ENCODE data around the gene CENPC. TPM values are rescaled to one million over a fixed set of nuclear protein-coding genes. Genes with fewer than 3 reads are reported as not detected.

Gene CENPC
- total and polyA plus RNA-seq, 2 of the 4 experiments (the other 2 are of a cell fraction) = 4.2 to 6.6 TPM

DNA sequence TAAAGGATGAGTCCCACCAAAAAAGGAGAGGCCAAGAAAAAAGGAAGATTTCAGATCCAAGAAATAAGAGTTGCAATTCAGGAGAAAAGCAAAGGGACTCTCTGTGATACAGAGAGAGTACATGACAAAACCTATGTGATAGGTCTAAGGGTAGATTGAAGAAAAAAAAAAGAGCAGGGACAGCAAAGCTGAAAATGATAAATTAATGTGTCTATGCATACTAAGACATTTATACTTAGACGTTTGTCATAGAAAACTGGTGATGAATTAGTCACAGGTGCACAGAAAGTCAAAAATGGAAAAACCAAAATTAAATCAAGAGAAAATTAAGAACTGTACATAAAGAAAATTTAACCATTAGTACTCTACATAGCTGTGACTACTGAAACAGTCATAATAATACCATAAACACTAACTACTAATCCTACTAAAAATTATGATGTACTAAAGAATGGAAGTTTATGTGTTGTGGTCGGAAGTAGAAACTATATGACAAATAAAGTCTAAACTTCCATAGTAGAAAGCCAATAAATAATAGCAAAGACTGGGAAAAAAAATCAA, 9.9 kb downstream of the CENPC start:
- H3K36me3 ChIP-seq (ENCODE audit: control insufficient read depth, insufficient read depth, low read length) = peaks cover 25% of the 10 kb centered on the region
- H4K8ac ChIP-seq (ENCODE audit: low read depth in 2 of 2, low read length in 2 of 2) = no peak overlapping the region
- H2AK9ac ChIP-seq (replicated peaks; ENCODE audit: low read depth, low read length, poor library complexity) = no peak overlapping the region
- H3K23ac ChIP-seq (ENCODE audit: low read depth, low read length) = no peak overlapping the region
- H2AFZ ChIP-seq (replicated peaks; ENCODE audit: low read length, poor library complexity) = no peak overlapping the region
- no peak for TF ChIP-seq NFE2L2 (IDR thresholded peaks at IDR 0.05; ENCODE audit: low read depth, low read length)
- TF ChIP-seq RCOR1 (IDR thresholded peaks at IDR 0.05; ENCODE audit: insufficient replicate concordance, low read length) = no peak
- no peak for TF ChIP-seq RAD21 (IDR thresholded peaks at IDR 0.05; ENCODE audit: low read length)
- TF ChIP-seq, protein P1, sequence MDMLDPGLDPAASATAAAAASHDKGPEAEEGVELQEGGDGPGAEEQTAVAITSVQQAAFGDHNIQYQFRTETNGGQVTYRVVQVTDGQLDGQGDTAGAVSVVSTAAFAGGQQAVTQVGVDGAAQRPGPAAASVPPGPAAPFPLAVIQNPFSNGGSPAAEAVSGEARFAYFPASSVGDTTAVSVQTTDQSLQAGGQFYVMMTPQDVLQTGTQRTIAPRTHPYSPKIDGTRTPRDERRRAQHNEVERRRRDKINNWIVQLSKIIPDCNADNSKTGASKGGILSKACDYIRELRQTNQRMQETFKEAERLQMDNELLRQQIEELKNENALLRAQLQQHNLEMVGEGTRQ (IDR thresholded peaks at IDR 0.05; ENCODE audit: low read depth, low read length) = no peak
- TF ChIP-seq POLR2A (IDR thresholded peaks at IDR 0.05; ENCODE audit: low read depth, low read length) = no peak
- no peak for TF ChIP-seq CEBPB (IDR thresholded peaks at IDR 0.05; ENCODE audit: low read depth, low read length)
- TF ChIP-seq SMC3 (IDR thresholded peaks at IDR 0.05; ENCODE audit: low read depth, low read length) = no peak
- TF ChIP-seq RFX5 (IDR thresholded peaks at IDR 0.05; ENCODE audit: low read depth, low read length) = no peak
- TF ChIP-seq BHLHE40 (IDR thresholded peaks at IDR 0.05; ENCODE audit: low read depth, low read length) = no peak
- TF ChIP-seq, protein P2, sequence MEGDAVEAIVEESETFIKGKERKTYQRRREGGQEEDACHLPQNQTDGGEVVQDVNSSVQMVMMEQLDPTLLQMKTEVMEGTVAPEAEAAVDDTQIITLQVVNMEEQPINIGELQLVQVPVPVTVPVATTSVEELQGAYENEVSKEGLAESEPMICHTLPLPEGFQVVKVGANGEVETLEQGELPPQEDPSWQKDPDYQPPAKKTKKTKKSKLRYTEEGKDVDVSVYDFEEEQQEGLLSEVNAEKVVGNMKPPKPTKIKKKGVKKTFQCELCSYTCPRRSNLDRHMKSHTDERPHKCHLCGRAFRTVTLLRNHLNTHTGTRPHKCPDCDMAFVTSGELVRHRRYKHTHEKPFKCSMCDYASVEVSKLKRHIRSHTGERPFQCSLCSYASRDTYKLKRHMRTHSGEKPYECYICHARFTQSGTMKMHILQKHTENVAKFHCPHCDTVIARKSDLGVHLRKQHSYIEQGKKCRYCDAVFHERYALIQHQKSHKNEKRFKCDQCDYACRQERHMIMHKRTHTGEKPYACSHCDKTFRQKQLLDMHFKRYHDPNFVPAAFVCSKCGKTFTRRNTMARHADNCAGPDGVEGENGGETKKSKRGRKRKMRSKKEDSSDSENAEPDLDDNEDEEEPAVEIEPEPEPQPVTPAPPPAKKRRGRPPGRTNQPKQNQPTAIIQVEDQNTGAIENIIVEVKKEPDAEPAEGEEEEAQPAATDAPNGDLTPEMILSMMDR (conservative IDR thresholded peaks at IDR 0.05; ENCODE audit: low read depth, low read length) = no peak
- no peak for TF ChIP-seq MAZ (IDR thresholded peaks at IDR 0.05; ENCODE audit: borderline replicate concordance, low read depth, low read length)
- no peak for TF ChIP-seq MXI1 (IDR thresholded peaks at IDR 0.05; ENCODE audit: borderline replicate concordance, low read depth, low read length)
- TF ChIP-seq, protein P3, sequence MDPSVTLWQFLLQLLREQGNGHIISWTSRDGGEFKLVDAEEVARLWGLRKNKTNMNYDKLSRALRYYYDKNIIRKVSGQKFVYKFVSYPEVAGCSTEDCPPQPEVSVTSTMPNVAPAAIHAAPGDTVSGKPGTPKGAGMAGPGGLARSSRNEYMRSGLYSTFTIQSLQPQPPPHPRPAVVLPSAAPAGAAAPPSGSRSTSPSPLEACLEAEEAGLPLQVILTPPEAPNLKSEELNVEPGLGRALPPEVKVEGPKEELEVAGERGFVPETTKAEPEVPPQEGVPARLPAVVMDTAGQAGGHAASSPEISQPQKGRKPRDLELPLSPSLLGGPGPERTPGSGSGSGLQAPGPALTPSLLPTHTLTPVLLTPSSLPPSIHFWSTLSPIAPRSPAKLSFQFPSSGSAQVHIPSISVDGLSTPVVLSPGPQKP (IDR thresholded peaks at IDR 0.05; ENCODE audit: borderline replicate concordance, low read depth, low read length) = no peak
- TF ChIP-seq CHD1 (IDR thresholded peaks at IDR 0.05; ENCODE audit: low read depth, low read length) = no peak
- no peak for TF ChIP-seq MAFK (IDR thresholded peaks at IDR 0.05; ENCODE audit: low read depth, low read length)
- no peak for TF ChIP-seq FOS (IDR thresholded peaks at IDR 0.05; ENCODE audit: low read depth, low read length)
- no peak overlapping the region for H4K5ac ChIP-seq (ENCODE audit: low read depth, low read length)
- dilution Hi-C loops (cut with HindIII; ENCODE audit: low sequenced_read_pairs, unreplicated experiment) (no loop called here), intact Hi-C loops (cut with micrococcal nuclease) (no loop called here), in situ Hi-C loops (cut with MboI; ENCODE audit: low sequenced_read_pairs) (no loop called here)
- no peak overlapping the region for H3K56ac ChIP-seq (ENCODE audit: extremely low read depth, insufficient read depth, low read length)
- no peak overlapping the region for H3K14ac ChIP-seq (replicated peaks; ENCODE audit: low read depth, low read length)
- no TSS peak for BruUV-seq (replicated peaks)
- no peak overlapping the region for H3K27ac ChIP-seq (ENCODE audit: insufficient read depth, low read length)
- H4K20me1 ChIP-seq (ENCODE audit: insufficient read depth, low read length) = no peaks in the 10 kb centered on the region; the same call in 1 of the 2 replicates
- H2BK120ac ChIP-seq (ENCODE audit: low read depth, low read length) = no peak overlapping the region
- no CpG with 5 or more reads among the region's 2 CpGs for WGBS, 2 experiments (ENCODE audit: extremely low coverage in 2 of 2, insufficient read length in 1 of 2)
- H2BK5ac ChIP-seq (ENCODE audit: low read depth, low read length, poor library complexity, severe bottlenecking) = no peak overlapping the region
- no peak overlapping the region for H3K4ac ChIP-seq (ENCODE audit: low read depth, low read length)
- no peak overlapping the region for H3K4me3 ChIP-seq (ENCODE audit: insufficient read depth, low read depth, low read length)
- no peak overlapping the region for H4K91ac ChIP-seq (ENCODE audit: insufficient read depth, low read depth, low read length)
- ATAC-seq (ENCODE audit: low read depth) (no peak), DNase-seq (no peak)
- 0 out of 2 replicates have a peak, but pooled peaks cover 2% of the 10 kb centered on the region for H3K9me3 ChIP-seq (ENCODE audit: control insufficient read depth, insufficient read depth, low read length)
- CTCF ChIA-PET = no interaction called here
- H3K79me1 ChIP-seq (ENCODE audit: low read depth in 1 of 2, low read length in 2 of 2) = peaks cover 0 to 13% of the 10 kb centered on the region in 2 experiments; a peak in 2 of 4 replicates
- H3K4me1 ChIP-seq (ENCODE audit: control insufficient read depth, insufficient read depth, low read length) = no peaks in the 10 kb centered on the region
- H2BK20ac ChIP-seq (ENCODE audit: low read depth, low read length) = no peak overlapping the region
- POLR2A ChIA-PET (ENCODE audit: unreplicated experiment) = no interaction called here
- no peak overlapping the region for H3K9ac ChIP-seq (ENCODE audit: low read depth, low read length)
- H3K18ac ChIP-seq (ENCODE audit: low read depth, low read length) = no peak overlapping the region
- no peak overlapping the region for H2BK15ac ChIP-seq (ENCODE audit: low read depth, low read length)
- H3K4me2 ChIP-seq (ENCODE audit: low read depth, low read length) = no peak overlapping the region
- no peaks in the 10 kb centered on the region for H3K27me3 ChIP-seq (ENCODE audit: control insufficient read depth, insufficient read depth, low read length)
- H2AK5ac ChIP-seq (ENCODE audit: low read depth, low read length) = no peak overlapping the region
- no peaks in the 10 kb centered on the region for H3K9me1 ChIP-seq (ENCODE audit: insufficient read depth, low read length)
